Activated naive CD4-positive, alpha-beta T cell treated with anti-CD3 and anti-CD28 coated beads, Interleukin-2, amount 50 U/mL, for 72 hours (primary cell): Measurements from ENCODE around the gene RSL24D1. TPM values are rescaled to one million over a fixed set of nuclear protein-coding genes. Genes with fewer than 3 reads are reported as not detected.
"Not testable (repeated sequence)": the region's sequence is repeated elsewhere in the genome, so short reads cannot be mapped to it uniquely, and the experiment has no call there.

Experiments
- ATAC-seq, 2 donors: fragments of 150-1000 bp; cut with Tn5 transposase; 2 replicates each; pipeline ENCODE4 v1.10.0; 2021; ENCODE audit warnings: mild to moderate bottlenecking in 2 of 2, moderate library complexity in 2 of 2
- DNase-seq, 2 donors: peaks; one replicate each; pipeline ENCODE4 v3.0.0; 2021 to 2022; ENCODE audit warnings: low spot score in 2 of 2
- H3K27ac Mint-ChIP-seq, 2 donors: one replicate each; pipeline ENCODE4 v1.8.0; 2022; ENCODE audit warnings: mild to moderate bottlenecking in 2 of 2, mixed read lengths in 2 of 2
- H3K36me3 Mint-ChIP-seq, 2 donors: one replicate each; pipeline ENCODE4 v1.8.0; 2022; ENCODE audit warnings: mixed read lengths in 2 of 2
- H3K9me3 Mint-ChIP-seq, 2 donors: one replicate each; pipeline ENCODE4 v1.8.0; 2022; ENCODE audit warnings: mixed read lengths in 2 of 2
- total RNA-seq, 2 donors: library from RNA; stranded (reverse); gene quantifications; one replicate each; pipeline ENCODE4 v1.2.3, GENCODE V29; 2022

Gene RSL24D1
- total RNA-seq, 2 donors from 2014 or later: 133 to 137 TPM

DNA sequence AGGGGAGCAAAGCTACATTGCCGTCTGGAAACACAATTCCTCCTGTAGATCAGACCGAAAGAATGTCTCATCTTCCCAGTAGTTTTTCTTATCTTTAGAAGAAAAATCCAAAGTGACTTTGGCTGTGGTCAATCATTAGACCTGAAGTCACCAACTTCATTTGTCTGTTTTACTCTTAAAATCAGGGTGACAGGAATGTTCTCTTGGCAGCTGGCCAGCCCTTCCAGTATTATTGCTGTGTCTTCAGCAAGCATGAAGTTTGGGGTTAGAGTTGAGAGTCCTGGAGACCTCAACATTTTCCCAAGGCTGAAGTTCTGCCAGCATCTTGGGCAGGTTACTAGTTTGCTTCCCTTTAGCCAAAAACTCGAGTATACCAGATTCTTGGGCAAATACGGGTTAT is 32.5 kb downstream of the RSL24D1 start:
- Mint-ChIP-seq H3K36me3 (no peaks in the 10 kb centered on the region), H3K9me3 (no peaks in the 10 kb centered on the region), H3K27ac (no peak overlapping the region)
- no peak for DNase-seq
- ATAC-seq: no peak

DNA sequence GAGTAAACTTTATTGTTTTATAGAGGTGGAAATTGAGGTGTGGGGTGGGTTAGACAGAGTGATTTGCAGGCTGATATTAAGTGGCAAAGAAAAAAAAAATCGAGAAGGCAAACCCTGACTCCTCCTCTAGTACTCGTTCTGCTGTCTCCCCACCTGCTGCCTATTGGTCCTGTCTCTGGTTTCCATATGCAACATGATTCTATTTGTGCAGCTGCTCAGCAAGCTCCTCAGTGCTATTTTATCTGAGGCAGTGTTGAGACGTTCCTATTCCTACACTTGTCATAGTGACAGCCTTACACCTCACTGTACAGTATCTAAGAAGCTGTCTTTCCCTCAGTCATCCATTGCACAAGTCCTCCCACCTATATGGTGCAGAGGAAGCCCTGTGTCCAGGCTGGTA is 45.1 kb downstream of the RSL24D1 start:
- Mint-ChIP-seq H3K9me3 (peaks cover 0 to 6% of the 10 kb centered on the region in 2 donors), H3K36me3 (no peaks in the 10 kb centered on the region), H3K27ac (no peak overlapping the region)
- DNase-seq (no peak), ATAC-seq (no peak)

DNA sequence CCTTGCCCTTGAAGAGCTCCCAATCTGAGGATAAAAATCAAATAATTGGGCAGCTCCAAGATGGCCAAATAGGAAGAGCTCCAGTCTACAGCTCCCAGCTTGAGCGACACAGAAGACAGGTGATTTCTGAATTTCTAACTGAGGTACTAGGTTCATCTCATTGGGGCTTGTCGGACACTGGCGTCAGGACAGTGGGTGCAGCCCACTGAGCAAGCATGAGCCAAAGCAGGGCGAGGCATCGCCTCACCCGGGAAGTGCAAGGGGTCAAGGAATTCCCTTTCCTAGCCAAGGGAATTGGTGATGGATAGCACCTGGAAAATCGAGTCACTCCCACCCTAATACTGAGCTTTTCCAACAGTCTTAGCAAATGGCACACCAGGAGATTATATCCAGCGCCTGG is 53.6 kb downstream of the RSL24D1 start:
- Mint-ChIP-seq H3K9me3 (peaks cover 17 to 18% of the 10 kb centered on the region in 2 donors), H3K36me3 (peaks cover 0 to 20% of the 10 kb centered on the region in 2 donors)
- ATAC-seq: not testable (repeated sequence)

DNA sequence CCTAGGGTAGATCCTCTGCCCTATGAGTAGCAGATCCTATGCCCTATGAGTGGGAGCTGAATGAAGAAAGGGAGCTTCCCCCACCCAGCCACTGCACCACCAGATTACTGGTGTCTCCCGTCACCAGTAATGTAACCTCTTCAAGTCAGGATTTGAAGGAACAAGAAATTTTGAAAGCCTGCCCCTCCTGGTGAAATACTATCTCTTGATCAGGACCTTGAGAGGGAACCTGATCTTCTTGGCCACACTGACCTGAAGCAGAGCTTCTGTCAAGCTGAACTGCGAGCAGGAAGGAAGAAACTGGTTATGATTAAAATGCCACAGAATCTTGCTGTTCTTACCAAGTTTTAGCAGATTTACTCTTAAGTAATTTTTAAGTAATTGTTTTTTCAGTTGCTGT is 62.8 kb downstream of the RSL24D1 start:
- Mint-ChIP-seq H3K9me3 (peaks cover 16 to 26% of the 10 kb centered on the region in 2 donors), H3K27ac (no peak overlapping the region), H3K36me3 (peaks cover 0 to 47% of the 10 kb centered on the region in 2 donors)
- ATAC-seq: no peak
- no peak for DNase-seq

More for the DNA sequence above, 53.6 kb downstream of the RSL24D1 start:
- not testable (repeated sequence) for DNase-seq, H3K27ac Mint-ChIP-seq

DNA sequence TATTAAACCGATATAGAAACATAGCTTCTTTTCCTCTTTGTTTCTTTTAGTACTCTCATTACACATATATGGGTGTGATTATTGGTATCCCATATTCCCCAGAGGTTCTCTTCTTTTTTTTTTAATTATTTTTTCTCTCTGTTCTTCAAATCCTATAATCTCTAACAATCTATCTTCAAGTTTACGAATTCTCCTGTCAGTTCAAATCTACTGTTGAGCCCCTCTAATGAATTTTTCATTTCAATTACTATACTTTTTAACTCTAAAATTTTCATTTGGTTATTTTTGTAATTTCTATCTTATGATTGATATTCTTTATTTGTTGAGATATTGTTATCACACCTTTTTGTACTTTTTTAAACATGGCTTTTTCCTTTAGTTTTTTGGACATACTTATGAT is 64.1 kb downstream of the RSL24D1 start:
- no peak overlapping the region for H3K27ac Mint-ChIP-seq
- ATAC-seq: no peak
- DNase-seq: no peak
- H3K9me3 Mint-ChIP-seq: peaks cover 9 to 17% of the 10 kb centered on the region in 2 donors
- H3K36me3 Mint-ChIP-seq: peaks cover 0 to 40% of the 10 kb centered on the region in 2 donors

Other genes with a start within 250 kb of the RSL24D1 start
- gene RAB27A, start 92.9 kb upstream of the RSL24D1 start, total RNA-seq: 100 to 1,000 TPM in 1 of 2 donors, 10 to 100 TPM in 1; 99.3 to 111 TPM
- gene PIGBOS1, start 122.2 kb upstream of the RSL24D1 start, total RNA-seq: 1 to 10 TPM; 4.8 to 9.7 TPM
- 10 to 100 TPM; 21.4 to 24.7 TPM for gene PIGB, start 122.3 kb upstream of the RSL24D1 start, total RNA-seq
- 10 to 100 TPM in 1 of 2 donors, 1 to 10 TPM in 1; 9.0 to 15.8 TPM for gene CCPG1, start 211.4 kb upstream of the RSL24D1 start, total RNA-seq
- gene PIERCE2, start 211.6 kb upstream of the RSL24D1 start, total RNA-seq: not detected